ENCODE results near the gene AFF3.

DNA sequence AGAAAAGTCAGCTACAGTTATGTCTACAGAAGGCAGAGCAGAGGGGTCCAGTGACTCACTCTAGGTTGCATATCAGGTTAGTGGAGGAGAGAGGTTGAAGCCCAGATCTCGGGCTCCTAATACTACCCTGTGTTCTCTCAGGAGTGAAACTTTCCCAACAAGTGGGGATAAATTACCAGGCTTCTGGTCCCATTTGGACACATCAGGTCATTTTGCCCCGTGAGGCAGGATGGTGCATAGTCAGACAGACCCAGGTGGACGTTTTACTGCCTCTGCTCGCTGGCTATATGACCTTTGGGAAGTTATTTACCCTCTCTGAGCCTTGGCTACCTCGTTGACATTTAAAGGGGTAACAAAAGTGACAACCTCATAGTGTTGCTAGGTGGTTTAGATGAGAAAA, 524.6 kb downstream of the AFF3 start:
- TF ChIP-seq, protein P1, sequence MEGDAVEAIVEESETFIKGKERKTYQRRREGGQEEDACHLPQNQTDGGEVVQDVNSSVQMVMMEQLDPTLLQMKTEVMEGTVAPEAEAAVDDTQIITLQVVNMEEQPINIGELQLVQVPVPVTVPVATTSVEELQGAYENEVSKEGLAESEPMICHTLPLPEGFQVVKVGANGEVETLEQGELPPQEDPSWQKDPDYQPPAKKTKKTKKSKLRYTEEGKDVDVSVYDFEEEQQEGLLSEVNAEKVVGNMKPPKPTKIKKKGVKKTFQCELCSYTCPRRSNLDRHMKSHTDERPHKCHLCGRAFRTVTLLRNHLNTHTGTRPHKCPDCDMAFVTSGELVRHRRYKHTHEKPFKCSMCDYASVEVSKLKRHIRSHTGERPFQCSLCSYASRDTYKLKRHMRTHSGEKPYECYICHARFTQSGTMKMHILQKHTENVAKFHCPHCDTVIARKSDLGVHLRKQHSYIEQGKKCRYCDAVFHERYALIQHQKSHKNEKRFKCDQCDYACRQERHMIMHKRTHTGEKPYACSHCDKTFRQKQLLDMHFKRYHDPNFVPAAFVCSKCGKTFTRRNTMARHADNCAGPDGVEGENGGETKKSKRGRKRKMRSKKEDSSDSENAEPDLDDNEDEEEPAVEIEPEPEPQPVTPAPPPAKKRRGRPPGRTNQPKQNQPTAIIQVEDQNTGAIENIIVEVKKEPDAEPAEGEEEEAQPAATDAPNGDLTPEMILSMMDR (IDR thresholded peaks at IDR 0.05; ENCODE audit: low read depth, low read length, missing input control), result no peak
- TF ChIP-seq FOXA2 (IDR thresholded peaks at IDR 0.05), result no peak
- no peak for TF ChIP-seq TAF1 (conservative IDR thresholded peaks at IDR 0.05)
- TF ChIP-seq RAD21 (IDR thresholded peaks at IDR 0.05), result no peak
- TF ChIP-seq SP1 (IDR thresholded peaks at IDR 0.05), result no peak
- TF ChIP-seq, protein P2, sequence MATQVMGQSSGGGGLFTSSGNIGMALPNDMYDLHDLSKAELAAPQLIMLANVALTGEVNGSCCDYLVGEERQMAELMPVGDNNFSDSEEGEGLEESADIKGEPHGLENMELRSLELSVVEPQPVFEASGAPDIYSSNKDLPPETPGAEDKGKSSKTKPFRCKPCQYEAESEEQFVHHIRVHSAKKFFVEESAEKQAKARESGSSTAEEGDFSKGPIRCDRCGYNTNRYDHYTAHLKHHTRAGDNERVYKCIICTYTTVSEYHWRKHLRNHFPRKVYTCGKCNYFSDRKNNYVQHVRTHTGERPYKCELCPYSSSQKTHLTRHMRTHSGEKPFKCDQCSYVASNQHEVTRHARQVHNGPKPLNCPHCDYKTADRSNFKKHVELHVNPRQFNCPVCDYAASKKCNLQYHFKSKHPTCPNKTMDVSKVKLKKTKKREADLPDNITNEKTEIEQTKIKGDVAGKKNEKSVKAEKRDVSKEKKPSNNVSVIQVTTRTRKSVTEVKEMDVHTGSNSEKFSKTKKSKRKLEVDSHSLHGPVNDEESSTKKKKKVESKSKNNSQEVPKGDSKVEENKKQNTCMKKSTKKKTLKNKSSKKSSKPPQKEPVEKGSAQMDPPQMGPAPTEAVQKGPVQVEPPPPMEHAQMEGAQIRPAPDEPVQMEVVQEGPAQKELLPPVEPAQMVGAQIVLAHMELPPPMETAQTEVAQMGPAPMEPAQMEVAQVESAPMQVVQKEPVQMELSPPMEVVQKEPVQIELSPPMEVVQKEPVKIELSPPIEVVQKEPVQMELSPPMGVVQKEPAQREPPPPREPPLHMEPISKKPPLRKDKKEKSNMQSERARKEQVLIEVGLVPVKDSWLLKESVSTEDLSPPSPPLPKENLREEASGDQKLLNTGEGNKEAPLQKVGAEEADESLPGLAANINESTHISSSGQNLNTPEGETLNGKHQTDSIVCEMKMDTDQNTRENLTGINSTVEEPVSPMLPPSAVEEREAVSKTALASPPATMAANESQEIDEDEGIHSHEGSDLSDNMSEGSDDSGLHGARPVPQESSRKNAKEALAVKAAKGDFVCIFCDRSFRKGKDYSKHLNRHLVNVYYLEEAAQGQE (IDR thresholded peaks at IDR 0.05), result no peak
- TF ChIP-seq RXRA (IDR thresholded peaks at IDR 0.05), result no peak
- no peak for TF ChIP-seq YY1 (IDR thresholded peaks at IDR 0.05)
- no peak for TF ChIP-seq HNF4A (conservative IDR thresholded peaks at IDR 0.05)

Measured in liver (tissue), 3 donors.